HG03135 (cell line): ENCODE data around the gene ANKRD36C.
"Not testable (repeated sequence)": the region's sequence is repeated elsewhere in the genome, so short reads cannot be mapped to it uniquely, and the experiment has no call there.

Experiments used
- ATAC-seq: cut with Tn5 transposase; IDR thresholded peaks from one replicate; pipeline ENCODE4 v1.9.1; 2021; ENCODE audit warnings: mild to moderate bottlenecking, moderate library complexity; ENCODE audit not compliant: unreplicated experiment

The ANKRD36C gene

DNA sequence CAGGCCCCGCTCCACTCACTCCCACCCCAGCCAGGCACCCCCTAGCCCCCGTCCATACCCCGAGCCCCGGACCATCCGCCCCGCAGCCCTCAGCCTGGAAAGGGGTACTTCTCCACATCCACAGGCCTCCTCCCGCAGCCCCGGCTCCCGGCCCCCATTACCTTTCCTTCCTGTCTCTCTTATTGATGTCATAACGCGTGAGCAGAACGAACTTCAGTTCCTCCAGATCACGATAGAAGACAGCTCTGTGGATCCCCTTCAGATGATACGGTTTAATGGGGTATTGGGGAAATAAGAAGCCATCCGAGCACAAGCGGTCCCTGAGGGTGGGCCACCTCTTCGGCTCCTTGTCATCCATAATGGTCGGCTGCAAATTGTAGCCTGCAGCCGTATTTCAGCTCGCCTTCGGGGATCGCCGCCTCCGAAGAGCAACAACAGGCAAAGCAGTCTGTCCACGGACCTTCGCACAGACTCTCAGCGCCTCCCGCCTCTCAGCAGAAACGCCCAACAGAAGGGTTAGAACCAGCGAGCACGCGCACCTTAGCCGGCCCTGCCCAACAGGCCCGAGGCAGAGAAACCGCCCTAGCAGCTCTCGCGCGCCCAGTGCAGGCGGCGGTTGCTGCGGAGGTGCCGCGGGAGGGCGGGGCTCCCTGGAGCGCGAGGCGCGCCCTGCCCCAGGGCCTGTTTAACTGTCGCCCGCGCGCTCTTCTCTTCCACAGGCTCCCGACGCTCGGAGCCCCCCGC, at the start of gene ANKRD36C:
ANKRD36C (minus strand) TSS at position 474 of the 744 bp plus-strand sequence; CDS start at position 358, 116 bp downstream.
- peak; percentile 94 for ATAC-seq

DNA sequence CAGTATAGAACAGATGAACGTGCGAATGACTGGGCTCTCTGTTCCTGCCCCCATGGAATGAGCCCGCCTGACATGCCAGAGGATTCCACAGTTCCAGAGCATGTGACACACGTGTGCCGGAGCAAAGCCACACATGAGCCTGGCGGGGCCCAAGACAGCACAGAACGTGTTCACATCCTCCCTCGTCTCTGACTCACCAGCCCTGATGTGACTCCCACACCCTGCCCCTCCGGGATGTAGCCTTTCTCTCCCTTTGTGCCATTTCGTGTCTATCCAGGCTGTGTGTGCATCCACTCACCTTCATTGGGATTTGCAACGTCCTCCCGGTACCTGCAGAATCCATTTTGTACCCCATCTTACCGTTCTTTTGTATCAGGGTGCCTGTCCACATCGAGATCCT, 43.9 kb upstream of the ANKRD36C start:
- ATAC-seq = not testable (repeated sequence)

DNA sequence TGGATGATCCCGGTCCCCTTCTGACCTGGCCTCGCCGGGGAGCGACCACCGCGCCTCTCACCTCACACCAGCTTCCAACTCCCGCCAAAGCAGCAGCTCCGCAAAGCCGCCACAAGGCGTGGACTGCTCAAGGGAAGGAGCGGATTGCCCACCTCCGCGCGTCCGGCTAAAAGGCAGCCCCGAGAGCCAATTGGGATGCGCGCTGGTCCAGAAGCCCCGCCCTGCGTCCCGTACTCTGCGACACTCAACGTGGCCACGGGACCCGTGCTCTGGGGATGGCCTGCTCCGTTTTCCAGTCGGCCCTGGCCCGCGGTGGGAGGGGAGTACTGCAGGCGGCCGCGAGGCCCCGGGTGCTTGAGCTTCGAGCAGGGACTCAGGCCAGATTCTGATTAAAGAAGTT, 43.2 kb upstream of the ANKRD36C start, which contains the start of gene GPAT2:
GPAT2 (minus strand) TSS at position 125 of the 400 bp plus-strand sequence. CDS start 2,557 bp downstream, outside the sequence.
- not testable (repeated sequence) for ATAC-seq

DNA sequence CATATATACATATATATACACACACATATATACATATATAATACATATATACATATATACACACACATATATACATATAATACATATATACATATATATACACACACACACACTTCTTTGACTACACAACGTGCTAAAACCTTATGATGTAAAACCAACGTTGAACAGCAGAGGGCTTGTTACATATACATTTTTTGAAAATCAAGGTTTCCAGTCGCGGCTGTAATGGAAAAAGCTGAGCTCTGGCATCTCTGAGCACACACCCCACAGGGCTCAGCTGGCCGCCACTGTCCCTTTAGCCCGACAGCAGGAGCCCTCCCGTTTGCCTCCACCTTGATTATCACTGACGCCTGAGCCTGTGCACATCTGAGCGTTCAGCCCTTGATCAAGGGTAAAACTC, 42.4 kb upstream of the ANKRD36C start:
- ATAC-seq = not testable (repeated sequence)

DNA sequence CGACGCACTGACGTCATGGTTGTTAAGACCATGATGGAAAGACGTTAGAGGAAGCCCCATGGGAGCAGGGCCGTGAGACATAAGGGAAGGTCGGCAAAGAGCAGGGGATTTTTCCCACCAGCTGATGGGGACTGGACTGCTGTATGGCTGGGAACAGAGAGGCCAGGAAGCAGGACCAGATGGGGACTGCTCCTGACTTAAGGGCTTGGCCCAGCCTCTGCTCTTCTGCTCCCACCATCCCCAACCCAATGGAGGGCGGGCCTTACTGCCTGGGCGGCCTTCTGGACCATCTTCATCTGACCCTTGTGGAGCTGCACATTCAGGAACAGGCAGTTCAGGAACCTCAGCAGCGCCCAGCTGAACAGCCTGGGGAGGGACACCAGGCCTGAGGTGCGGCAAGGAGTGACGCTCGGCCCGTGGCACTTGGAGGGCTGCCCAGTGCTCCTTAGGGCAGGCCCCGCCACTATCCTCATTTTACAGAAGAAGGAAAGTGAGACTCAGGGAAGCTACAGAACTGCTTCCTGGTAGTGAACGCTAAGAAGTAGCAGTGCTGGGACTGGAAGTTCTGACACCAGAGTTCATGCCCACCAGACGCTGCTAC, 36.2 kb upstream of the ANKRD36C start:
- not testable (repeated sequence) for ATAC-seq

DNA sequence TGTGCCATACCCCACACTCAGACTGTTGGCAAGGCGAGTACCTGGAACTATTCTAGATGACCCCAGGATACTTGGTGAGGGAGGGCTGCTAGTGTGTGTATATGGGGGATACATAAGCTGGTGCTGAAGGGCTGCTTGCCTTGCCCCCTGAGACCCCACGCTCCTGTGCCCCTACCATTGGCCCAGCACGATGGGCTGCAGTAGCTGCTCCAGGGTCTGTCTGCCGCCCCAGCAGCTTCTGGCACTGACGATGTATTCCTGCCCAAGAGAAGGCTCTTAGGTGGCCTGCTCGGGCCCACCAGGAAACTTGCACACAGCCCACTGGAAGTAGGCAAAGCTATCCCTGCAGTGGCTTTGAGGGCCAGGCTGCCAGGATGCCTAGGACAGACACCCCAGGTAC, 34.1 kb upstream of the ANKRD36C start:
- not testable (repeated sequence) for ATAC-seq

DNA sequence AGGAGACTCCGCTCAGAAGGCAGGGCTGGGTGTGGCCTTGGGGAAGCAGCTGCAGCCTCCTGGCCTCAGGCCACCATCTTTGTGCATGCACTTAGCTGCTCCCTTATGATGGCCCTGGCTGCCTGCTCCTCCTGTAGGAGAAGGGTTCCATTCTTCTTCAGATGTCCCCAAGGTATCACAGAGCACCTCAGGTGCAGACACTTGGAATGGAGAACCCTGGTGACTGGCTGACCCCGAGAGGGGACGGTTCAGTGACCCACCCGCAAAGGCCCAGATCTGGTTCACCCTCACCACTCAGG, 33.5 kb upstream of the ANKRD36C start:
- no peak for ATAC-seq

DNA sequence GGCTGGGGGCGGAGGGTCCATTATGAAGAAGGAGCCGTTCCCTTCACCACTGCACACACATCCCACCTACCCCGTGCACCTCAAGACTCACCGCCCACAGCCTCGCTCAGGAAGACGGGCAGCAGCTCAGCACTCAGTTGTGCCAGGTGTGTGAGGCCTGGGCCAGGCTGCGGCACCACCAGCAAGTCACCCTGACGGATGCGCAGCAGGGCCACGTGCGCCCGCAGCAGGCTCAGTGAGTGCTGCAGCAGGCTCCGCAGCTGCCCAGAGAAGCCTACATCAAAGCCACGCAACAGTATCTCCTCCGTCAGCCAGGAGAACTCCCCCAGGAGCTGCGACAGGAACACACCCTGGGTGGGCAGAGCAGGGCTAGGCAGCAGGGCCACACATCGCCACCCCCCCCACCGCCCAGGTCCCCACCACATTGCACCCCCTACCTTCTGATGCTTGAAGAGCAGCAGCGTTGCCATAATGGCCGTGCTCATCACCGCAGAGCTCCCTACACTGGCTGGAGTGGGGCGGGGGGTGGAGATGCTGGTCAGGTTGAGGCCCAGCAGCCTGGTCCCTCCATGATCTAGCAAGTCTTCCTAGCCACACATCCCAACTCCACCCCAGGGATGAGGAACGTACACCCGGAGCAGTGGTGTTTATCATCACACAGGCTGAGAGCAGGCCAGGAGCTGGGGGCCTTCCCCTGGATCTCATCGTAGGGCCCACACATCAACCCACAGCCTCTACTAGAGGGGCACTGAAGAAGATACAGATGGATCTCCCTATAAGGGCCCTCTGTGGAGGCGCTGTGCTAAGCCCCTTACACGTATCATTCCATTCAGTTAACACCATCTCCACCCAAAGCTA, 32.9 kb upstream of the ANKRD36C start:
- no peak for ATAC-seq

DNA sequence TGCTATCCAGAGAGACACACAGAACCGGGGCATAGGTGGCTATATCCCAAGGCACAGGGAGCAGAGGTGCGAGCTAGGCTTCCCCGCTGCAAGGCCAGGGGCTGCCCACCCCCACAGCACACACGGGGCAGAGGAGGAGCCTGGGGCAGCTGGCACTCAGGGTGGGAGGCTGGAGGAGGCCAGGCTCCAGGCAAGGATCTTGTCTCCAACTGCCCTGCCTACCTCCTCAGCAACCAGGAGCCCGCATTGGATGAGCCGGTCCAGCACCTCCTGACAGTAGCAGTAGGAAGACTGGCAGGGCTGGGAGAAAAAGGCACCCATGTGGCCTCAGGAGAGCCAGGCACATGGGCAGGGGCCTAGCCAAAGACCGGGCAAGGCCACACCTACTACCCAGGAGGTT, 32.1 kb upstream of the ANKRD36C start:
- ATAC-seq = not testable (repeated sequence)

DNA sequence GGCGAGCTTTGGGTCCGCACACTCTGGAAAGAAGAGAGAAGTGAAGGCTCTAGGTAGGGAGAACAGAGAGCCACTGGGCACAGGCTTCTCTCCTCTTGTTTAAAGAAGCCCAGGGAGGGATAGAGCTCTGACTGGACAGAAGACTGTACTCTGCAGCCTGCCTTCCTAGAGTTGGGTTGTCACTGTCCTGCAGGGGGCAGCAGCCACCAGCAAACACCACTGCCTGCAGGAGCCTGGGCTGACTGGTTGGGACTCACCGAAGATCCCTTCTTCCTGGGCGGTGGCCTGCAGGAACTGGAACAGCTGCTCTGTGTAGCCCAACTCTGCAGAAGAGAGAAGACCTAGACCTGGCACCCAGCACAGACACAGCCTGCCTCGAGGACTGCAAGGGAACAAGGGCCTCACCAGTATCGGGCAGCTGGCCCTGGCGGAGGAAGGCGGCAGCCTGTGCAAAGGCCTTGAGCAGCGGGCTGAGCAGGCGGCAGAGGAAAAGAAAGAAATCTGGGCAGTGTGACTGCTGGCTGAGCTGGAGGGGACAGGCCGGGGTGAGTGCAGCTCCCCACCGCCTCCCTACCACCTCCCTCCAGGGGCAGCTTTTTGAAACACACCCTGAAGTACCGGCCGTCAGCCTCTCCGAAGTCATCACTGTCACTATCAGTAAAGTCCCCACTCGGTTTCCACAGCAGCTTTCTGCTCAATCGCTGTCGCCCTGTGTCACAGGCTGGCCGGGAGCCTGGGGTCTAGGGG, 31.2 kb upstream of the ANKRD36C start:
- peak; percentile 78 for ATAC-seq

DNA sequence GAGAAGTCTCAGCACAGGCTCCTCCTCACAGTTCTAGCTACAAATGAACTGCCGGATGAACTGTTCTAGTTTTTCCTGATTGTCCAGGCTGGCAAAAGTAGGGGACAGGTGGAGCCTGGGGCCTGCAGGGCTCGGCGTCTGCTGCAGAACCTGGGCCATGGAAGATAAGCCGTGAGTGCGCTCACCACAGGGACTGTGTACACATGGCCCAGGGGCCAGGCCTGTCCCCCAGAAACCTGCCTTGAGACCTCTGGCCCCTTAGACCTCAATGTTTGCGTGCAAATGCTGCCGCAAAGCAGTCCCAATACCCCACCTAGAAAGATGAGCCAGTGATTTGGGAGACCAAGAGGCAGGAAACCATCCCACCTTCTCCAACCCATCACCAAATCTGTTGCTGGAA, 30.5 kb upstream of the ANKRD36C start:
- not testable (repeated sequence) for ATAC-seq

DNA sequence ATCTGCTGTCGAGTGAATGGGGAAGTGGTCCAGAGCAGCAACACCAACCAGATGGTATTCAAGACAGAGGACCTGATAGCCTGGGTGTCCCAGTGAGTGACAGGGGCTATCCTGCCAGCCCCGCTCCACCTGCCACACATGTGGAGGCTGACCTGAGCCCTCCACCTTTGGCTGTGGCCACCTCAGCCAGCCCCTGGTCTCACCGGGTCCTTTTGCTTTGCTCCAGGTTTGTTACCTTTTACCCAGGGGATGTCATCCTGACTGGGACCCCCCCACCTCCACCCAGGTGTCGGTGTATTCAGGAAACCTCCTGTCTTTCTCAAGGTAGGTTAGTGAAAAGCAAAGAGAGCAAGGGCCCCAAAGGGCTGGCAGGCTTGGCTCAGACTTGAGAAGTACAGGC, 29.5 kb upstream of the ANKRD36C start:
- ATAC-seq = not testable (repeated sequence)

DNA sequence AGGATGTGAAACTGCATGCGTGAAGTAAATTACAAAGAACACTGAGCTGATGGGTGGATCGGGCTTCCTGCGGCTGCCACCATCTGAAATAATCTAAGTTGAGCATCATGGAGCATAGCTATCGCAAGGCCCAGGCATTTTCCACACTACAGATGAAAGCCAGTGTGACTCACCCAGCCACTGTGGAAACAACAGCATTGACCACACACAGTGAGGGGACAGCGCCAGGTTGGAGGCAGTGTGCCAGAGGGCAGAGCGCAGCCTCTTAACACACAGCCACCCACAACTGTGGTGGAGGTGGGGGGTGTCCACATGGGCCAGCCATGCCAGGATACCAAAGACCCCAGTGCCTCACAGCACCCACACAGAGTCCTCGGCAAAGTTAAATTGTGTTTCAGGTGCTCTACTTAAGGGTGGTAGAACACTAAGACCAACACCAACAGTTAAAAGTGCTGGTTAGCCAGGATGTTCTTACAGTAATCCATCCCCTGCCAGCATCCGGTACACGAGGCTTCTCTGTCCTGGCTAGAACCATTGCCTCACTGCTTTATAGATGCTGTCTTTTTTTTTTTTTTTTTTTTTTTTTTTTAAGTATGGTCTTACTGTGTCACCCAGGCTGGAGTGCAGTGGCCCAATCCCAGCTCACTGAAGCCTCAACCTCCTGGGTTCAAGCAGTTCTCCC, 28.4 kb upstream of the ANKRD36C start:
- ATAC-seq = not testable (repeated sequence)

DNA sequence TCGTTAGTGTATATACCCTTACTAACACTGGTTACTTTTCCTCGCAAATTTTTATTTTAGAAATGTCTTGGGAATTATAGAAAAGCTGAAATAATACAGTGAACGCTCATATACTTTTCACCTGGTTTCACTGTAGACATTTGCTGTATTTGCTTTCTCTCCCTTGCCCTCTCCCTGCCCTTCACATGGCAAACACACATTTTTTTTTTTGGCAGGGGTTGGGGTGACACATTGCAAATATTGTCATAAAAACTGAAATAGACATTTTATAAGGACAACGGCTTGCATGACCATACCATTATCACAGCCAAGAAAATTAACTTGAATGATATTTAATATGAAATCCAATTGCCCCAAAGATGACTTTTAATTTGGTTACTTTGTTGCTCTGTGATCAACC, 24.7 kb upstream of the ANKRD36C start:
- ATAC-seq = not testable (repeated sequence)

DNA sequence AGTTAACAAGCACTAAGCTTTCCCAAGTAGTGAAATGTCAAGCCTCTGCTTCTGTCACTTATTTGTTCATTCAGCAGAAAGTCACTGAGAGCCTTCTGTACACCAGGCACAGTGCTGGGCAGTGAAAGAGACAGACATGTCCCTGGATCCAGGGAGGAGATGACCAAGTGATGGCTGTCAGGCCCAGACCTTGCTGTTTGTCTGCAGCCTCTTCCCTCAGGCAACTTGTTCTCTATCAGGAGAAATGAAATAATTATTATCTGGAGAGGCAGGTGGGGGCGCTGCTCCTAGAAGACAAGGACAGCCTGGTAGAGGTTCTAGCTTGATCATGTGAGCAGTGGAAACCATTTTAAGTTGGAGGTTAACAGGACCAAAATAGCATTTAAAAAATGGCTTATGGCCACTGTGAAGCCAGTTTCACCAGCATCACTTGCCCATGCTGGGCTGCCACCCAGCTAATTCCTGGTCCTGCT, 21.2 kb upstream of the ANKRD36C start:
- ATAC-seq = not testable (repeated sequence)

DNA sequence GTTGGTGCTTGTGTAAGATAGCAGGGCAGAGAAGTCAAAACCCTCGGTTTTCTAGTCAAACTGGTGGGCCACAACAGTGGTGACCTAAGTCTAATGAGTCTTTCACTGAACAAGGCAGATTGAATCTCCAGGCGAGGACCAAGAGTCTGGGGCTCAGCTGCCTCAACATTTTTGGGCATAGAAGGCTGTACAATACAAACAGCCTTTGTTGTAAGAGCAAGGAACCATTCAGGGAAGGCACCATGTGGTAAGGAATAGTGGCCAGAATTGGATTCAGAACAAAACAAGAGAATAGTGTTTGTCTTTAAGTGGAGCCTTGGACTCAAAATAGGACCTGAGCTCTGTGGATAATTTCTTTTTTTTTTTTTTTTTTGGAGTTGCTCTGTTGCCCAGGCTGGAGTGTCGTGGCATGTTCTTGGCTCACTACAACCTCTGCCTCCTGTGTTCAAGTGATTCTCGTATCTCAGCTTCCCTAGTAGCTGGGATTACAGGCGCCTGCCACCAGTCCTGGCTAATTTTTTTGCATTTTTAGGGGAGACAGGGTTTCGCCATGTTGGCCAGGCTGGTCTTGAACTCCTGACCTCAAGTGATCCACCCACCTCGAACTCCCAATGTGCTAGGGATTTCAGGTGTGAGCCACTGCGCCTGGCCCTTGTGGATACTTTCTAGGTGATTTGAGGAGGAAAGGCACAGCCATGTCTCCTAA, 20.6 kb upstream of the ANKRD36C start:
- not testable (repeated sequence) for ATAC-seq

DNA sequence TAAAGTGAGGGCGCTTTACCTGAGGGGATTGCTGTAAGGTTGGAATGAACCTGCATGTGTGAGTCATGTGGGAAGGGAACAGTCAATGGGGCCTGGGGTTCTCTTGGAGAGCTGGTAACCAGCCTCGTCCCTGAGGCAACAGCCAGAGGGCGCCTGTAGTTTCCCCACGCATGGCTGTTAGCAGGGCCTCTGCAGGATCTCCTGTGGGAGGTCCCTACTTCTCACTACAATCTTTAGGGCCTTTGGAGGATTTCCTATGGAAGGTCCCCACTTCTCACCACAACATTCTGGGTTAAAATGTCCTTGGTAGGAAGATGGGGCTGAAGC, 19.5 kb upstream of the ANKRD36C start:
- ATAC-seq = peak; percentile 12

DNA sequence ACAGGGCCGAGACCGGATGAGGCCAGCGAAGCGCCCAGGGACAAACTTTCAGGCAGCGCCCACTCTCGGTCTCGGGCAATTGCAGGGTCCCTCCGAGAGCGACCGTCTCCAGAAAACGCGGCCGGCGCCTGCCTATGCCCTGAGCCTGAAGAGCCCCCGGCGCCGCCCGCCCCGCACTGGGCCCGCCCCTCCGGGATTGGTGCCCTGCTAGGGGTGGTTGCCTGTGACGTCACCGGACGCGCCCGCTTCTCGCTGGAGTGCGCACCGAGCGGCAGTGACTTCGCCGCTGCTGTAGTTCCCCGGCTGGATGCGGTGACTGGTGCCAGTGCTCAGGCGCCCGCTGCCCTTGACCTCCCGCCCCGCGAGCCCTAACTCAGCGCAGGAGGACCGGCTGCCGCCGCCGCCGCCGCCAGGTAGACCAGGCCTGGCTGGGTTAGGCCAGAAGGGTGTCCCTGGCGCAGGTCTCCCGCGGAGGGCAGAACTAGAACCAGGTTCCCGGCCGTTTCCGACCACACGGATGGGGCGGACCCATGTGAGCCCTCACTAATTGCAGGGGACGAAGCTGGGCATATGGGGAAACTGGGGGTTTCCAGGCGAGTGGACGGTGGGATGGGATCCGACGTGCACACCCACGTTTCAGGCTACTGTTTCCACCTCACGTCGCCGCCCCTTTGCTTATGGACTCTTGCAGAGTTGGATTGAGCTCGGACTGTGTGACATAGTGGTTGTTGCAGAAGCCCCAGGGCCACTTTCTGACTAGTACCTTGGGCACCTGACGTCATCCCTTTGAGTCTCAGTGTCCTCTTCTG, 18.9 kb upstream of the ANKRD36C start:
- peak; percentile 97 for ATAC-seq

DNA sequence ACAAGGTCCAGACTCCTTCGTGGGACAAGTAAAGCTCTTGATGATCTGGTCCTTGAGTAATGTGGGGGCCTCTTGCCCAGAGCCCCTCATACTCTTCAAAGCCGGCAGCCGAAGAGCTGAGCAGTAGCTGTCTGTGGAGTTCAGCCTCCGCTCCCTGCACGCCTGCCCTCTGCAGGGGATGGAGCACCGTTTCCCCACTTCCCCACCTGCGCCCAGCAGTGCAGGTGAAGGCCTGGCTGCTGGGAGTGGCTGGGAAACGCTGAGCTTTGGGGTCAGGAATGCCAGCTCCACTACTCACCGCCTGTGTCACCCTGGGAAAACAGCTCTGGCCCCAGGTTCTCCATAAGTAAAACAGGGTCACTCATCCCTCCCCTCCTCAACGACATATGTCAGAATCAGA, 18.2 kb upstream of the ANKRD36C start:
- ATAC-seq = peak; percentile 6
